Ammon's horn (tissue), 1 donor: ENCODE measurements around the gene CIITA.
"Not testable (repeated sequence)": the region's sequence is repeated elsewhere in the genome, so short reads cannot be mapped to it uniquely, and the experiment has no call there.

Experiments used
- DNase-seq: peaks from one replicate; pipeline ENCODE4 v3.0.0-alpha.2; 2016; ENCODE audit warnings: low spot score

CIITA gene

GRCh38 chr16:10937068-10937859 is 60.3 kb downstream of the CIITA start:
- no peak for DNase-seq

- DNase-seq = no peak
Measured at GRCh38 chr16:10938321-10938720, 61.3 kb downstream of the CIITA start.

- DNase-seq = no peak
Measured at GRCh38 chr16:10938796-10939648, 62.0 kb downstream of the CIITA start.

- no peak for DNase-seq
Measured at GRCh38 chr16:10939649-10940234, 62.7 kb downstream of the CIITA start.

- no peak for DNase-seq
Measured at GRCh38 chr16:10940501-10941079, 63.6 kb downstream of the CIITA start.

- no peak for DNase-seq
Measured at GRCh38 chr16:10941127-10941933, 64.3 kb downstream of the CIITA start.

- not testable (repeated sequence) for DNase-seq
Measured at GRCh38 chr16:10941935-10942351, 64.9 kb downstream of the CIITA start.

GRCh38 chr16:10942352-10943063 is 65.5 kb downstream of the CIITA start, which contains the start of gene DEXI:
Gene DEXI (minus strand): TSS chr16:10942468. CDS start chr16:10942005, 463 bp downstream.
- DNase-seq = peak; percentile 96

- no peak for DNase-seq
Measured at GRCh38 chr16:10943064-10943353, 66.0 kb downstream of the CIITA start.

GRCh38 chr16:10944249-10945064 is 67.5 kb downstream of the CIITA start, which contains the start of gene CLEC16A:
Gene CLEC16A (plus strand): TSS chr16:10944564. CDS start chr16:10944718, 154 bp downstream.
- DNase-seq = peak; percentile 99

GRCh38 chr16:10945065-10945787 is 68.2 kb downstream of the CIITA start:
- DNase-seq = no peak

GRCh38 chr16:10946308-10946707 is 69.3 kb downstream of the CIITA start:
- DNase-seq = no peak

GRCh38 chr16:10947211-10947787 is 70.3 kb downstream of the CIITA start:
- DNase-seq = no peak

- DNase-seq = no peak
Measured at GRCh38 chr16:10949424-10949970, 72.5 kb downstream of the CIITA start.

GRCh38 chr16:10950393-10950792 is 73.4 kb downstream of the CIITA start:
- no peak for DNase-seq

GRCh38 chr16:10951026-10951425 is 74.0 kb downstream of the CIITA start:
- DNase-seq = no peak

- no peak for DNase-seq
Measured at GRCh38 chr16:10954903-10955302, 77.9 kb downstream of the CIITA start.

- no peak for DNase-seq
Measured at GRCh38 chr16:10957771-10958482, 80.9 kb downstream of the CIITA start.
